ENCODE results near the gene EXOG.

DNA sequence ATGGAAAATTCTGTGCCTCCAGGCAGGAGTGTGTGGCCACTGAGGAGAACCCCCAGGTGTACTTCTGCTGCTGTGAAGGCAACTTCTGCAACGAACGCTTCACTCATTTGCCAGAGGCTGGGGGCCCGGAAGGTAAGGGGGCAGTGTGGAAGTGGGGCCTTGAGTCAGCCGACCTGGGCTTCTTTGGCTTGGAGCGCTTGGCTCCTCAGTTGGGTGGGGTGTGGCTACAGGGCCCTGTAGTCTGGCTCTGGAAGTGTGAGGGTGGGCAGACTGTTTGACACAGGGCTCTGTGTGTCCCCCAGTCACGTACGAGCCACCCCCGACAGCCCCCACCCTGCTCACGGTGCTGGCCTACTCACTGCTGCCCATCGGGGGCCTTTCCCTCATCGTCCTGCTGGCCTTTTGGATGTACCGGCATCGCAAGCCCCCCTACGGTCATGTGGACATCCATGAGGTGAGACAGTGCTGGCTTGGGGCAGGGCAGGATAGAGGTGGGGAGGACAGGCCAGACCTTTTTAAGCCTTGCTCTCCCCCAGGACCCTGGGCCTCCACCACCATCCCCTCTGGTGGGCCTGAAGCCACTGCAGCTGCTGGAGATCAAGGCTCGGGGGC lies 18.2 kb upstream of the EXOG start:
- TF ChIP-seq, protein P1, sequence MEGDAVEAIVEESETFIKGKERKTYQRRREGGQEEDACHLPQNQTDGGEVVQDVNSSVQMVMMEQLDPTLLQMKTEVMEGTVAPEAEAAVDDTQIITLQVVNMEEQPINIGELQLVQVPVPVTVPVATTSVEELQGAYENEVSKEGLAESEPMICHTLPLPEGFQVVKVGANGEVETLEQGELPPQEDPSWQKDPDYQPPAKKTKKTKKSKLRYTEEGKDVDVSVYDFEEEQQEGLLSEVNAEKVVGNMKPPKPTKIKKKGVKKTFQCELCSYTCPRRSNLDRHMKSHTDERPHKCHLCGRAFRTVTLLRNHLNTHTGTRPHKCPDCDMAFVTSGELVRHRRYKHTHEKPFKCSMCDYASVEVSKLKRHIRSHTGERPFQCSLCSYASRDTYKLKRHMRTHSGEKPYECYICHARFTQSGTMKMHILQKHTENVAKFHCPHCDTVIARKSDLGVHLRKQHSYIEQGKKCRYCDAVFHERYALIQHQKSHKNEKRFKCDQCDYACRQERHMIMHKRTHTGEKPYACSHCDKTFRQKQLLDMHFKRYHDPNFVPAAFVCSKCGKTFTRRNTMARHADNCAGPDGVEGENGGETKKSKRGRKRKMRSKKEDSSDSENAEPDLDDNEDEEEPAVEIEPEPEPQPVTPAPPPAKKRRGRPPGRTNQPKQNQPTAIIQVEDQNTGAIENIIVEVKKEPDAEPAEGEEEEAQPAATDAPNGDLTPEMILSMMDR (IDR thresholded peaks at IDR 0.05) = no peak
- TF ChIP-seq POLR2A (IDR thresholded peaks at IDR 0.05) = no peak
